Thyroid gland (tissue), 4 donors: ENCODE data around the gene THAP3.

Experiments
- POLR2A ChIP-seq, 2 donors: fragments of 450-650 bp; IDR thresholded peaks; one replicate each; pipeline ENCODE4 v1.6.1; 2017; ENCODE audit warnings: antibody characterized with exemption in 2 of 2, mild to moderate bottlenecking in 2 of 2, moderate library complexity in 1 of 2
- TF ChIP-seq, protein P1 (sequence below), 6 experiments: fragments of 200-600 bp in 3 of 6; fragments of 450-650 bp in 3 of 6; sonication (generic) in 3 of 6; IDR thresholded peaks; one replicate each; pipeline ENCODE4 v1.5.1; 2016 to 2019; ENCODE audit warnings: antibody characterized with exemption in 6 of 6, mild to moderate bottlenecking in 2 of 6, inconsistent platforms in 1 of 6, moderate library complexity in 1 of 6

DNA sequence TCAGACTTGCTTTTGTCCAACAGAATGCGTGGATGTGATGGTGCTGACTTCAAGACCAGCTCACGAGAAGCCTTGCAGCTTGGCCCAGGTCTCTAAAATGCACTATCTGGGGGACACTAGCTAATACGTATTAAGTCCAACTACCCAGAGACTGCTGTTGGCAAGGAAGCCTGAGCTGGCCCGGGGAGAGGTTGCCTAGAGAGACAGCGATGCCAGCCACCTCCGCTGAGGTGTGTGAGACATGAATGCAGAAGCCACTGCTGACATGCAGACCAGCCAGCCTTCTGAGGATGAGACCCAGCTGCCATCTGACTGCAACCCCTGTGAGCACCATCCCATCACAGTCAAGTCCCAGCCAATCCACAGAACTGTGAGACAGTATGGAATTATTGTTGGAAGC lies 32.5 kb downstream of the THAP3 start:
- TF ChIP-seq, protein P1, sequence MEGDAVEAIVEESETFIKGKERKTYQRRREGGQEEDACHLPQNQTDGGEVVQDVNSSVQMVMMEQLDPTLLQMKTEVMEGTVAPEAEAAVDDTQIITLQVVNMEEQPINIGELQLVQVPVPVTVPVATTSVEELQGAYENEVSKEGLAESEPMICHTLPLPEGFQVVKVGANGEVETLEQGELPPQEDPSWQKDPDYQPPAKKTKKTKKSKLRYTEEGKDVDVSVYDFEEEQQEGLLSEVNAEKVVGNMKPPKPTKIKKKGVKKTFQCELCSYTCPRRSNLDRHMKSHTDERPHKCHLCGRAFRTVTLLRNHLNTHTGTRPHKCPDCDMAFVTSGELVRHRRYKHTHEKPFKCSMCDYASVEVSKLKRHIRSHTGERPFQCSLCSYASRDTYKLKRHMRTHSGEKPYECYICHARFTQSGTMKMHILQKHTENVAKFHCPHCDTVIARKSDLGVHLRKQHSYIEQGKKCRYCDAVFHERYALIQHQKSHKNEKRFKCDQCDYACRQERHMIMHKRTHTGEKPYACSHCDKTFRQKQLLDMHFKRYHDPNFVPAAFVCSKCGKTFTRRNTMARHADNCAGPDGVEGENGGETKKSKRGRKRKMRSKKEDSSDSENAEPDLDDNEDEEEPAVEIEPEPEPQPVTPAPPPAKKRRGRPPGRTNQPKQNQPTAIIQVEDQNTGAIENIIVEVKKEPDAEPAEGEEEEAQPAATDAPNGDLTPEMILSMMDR (IDR thresholded peaks at IDR 0.05): no peak
- no peak for TF ChIP-seq POLR2A (IDR thresholded peaks at IDR 0.05)
